B cell (primary cell): Measurements from ENCODE around the gene GNGT1. TPM values are rescaled to one million over a fixed set of nuclear protein-coding genes. Genes with fewer than 3 reads are reported as not detected.

ENCODE experiments used
- ATAC-seq: fragments of 200-7000 bp; cut with Tn5 transposase; one replicate; pipeline ENCODE4 v1.10.0; 2021; ENCODE audit warnings: low read depth, mild to moderate bottlenecking, moderate number of reproducible peaks, moderate library complexity
- CTCF ChIA-PET: fragments of 350-600 bp; sonication (Branson Sonifier 250); formaldehyde crosslinking; loops from one replicate; lab custom pipeline; 2021; ENCODE audit warnings: antibody characterized with exemption, inconsistent platforms; lab: Charles Lee
- POLR2A ChIA-PET: fragments of 350-600 bp; sonication (Branson Sonifier 250); formaldehyde crosslinking; loops from one replicate; lab custom pipeline; 2021; ENCODE audit warnings: antibody characterized with exemption; lab: Charles Lee
- DNase-seq: peaks from one replicate; pipeline ENCODE4 v3.0.0; 2013
- H2AFZ ChIP-seq: 2 replicates; pipeline ENCODE4 v1.6.1; 2012; ENCODE audit warnings: mild to moderate bottlenecking, low read depth, low read length; ENCODE audit not compliant: insufficient read depth, poor library complexity, severe bottlenecking
- H3K27ac ChIP-seq, 2 donors: 1 replicate in 1 of 2; 2 replicates in 1 of 2; pipeline ENCODE4 v1.5.1; 2012 to 2013; ENCODE audit warnings: low read length in 2 of 2, mild to moderate bottlenecking in 2 of 2, moderate library complexity in 1 of 2
- H3K27me3 ChIP-seq, 4 experiments: fragments of 200-600 bp in 1 of 4; sonication (generic) in 1 of 4; replicated peaks in 1 of 4; 1 replicate in 2 of 4; 2 replicates in 2 of 4; pipeline versions ENCODE4 v1.6.1 to v1.7.0; 2013 to 2016; ENCODE audit warnings: low read length in 3 of 4, mild to moderate bottlenecking in 2 of 4, mixed read lengths in 1 of 4, moderate library complexity in 1 of 4; ENCODE audit not compliant: insufficient read depth in 4 of 4, control insufficient read depth in 3 of 4; ENCODE audit errors: control extremely low read depth in 1 of 4
- H3K36me3 ChIP-seq, 2 experiments: replicated peaks in 1 of 2; 1 replicate in 1 of 2; 2 replicates in 1 of 2; pipeline versions ENCODE4 v1.6.1 to v1.7.1; 2013; ENCODE audit warnings: low read length in 1 of 2; ENCODE audit not compliant: insufficient read depth in 2 of 2, control insufficient read depth in 1 of 2; ENCODE audit errors: control extremely low read depth in 1 of 2, extremely low read depth in 1 of 2
- H3K4me1 ChIP-seq, 2 donors: fragments of 200-600 bp in 1 of 2; sonication (generic) in 1 of 2; 1 replicate in 1 of 2; 2 replicates in 1 of 2; pipeline versions ENCODE4 v1.5.1 to v1.6.1; 2013 to 2017; ENCODE audit warnings: low read length in 2 of 2; ENCODE audit not compliant: control insufficient read depth in 2 of 2, insufficient read depth in 2 of 2
- H3K4me2 ChIP-seq: replicated peaks from 2 replicates; pipeline ENCODE3; 2012; ENCODE audit warnings: mild to moderate bottlenecking, low read depth, low read length; ENCODE audit not compliant: poor library complexity, severe bottlenecking
- H3K4me3 ChIP-seq, 5 experiments: fragments of 200-600 bp in 1 of 5; sonication (generic) in 1 of 5; 1 replicate in 3 of 5; 2 replicates in 2 of 5; pipeline versions ENCODE4 v1.5.1 to v1.7.0; 2011 to 2016; ENCODE audit warnings: low read length in 4 of 5, mild to moderate bottlenecking in 4 of 5, low read depth in 2 of 5, control low read depth in 1 of 5, moderate library complexity in 1 of 5; ENCODE audit not compliant: insufficient read depth in 1 of 5; ENCODE audit errors: control extremely low read depth in 1 of 5, extremely low read depth in 1 of 5
- H3K79me2 ChIP-seq: fragments of 200-600 bp; sonication (generic); one replicate; pipeline ENCODE4 v1.6.0; 2016; ENCODE audit warnings: low read length; ENCODE audit not compliant: control insufficient read depth, insufficient read depth
- H3K9ac ChIP-seq: fragments of 200-600 bp; sonication (generic); 2 replicates; pipeline ENCODE4 v1.6.1; 2017; ENCODE audit warnings: mild to moderate bottlenecking, low read length, moderate library complexity
- H3K9me3 ChIP-seq, 3 donors: one replicate each; pipeline versions ENCODE4 v1.6.1 to v1.7.1; 2013; ENCODE audit warnings: low read length in 2 of 3; ENCODE audit not compliant: control insufficient read depth in 2 of 3, insufficient read depth in 1 of 3; ENCODE audit errors: control extremely low read depth in 1 of 3
- H4K20me1 ChIP-seq: 2 replicates; pipeline ENCODE4 v1.6.0; 2012; ENCODE audit warnings: mild to moderate bottlenecking, low read length; ENCODE audit not compliant: insufficient read depth, control insufficient read depth, poor library complexity, severe bottlenecking
- H3K27ac Mint-ChIP-seq: one replicate; pipeline ENCODE4 v1.8.0; 2021; ENCODE audit warnings: mixed read lengths
- H3K27me3 Mint-ChIP-seq: one replicate; pipeline ENCODE4 v1.8.0; 2021; ENCODE audit warnings: mixed read lengths
- H3K4me1 Mint-ChIP-seq: one replicate; pipeline ENCODE4 v1.8.0; 2021; ENCODE audit warnings: mixed read lengths
- H3K4me3 Mint-ChIP-seq: one replicate; pipeline ENCODE4 v1.8.0; 2021; ENCODE audit warnings: mixed read lengths
- H3K9me3 Mint-ChIP-seq: one replicate; pipeline ENCODE4 v1.8.0; 2022; ENCODE audit warnings: mixed read lengths; ENCODE audit not compliant: insufficient read depth
- EZH2 ChIP-seq: IDR thresholded peaks from 2 replicates; pipeline ENCODE4 v1.6.1; 2012; ENCODE audit warnings: borderline replicate concordance, low read depth, mild to moderate bottlenecking, moderate library complexity, low read length; ENCODE audit not compliant: insufficient read depth, poor library complexity, severe bottlenecking
- whole genome bisulfite sequencing: methylation state at CpG from one replicate; pipeline ENCODE4 v1.1.5; 2013; ENCODE audit warnings: missing lambda C conversion rate; ENCODE audit not compliant: insufficient coverage; 5-methylcytosine and 5-hydroxymethylcytosine counted together
- intact Hi-C: fragments of 100-400 bp; cut with micrococcal nuclease; formaldehyde crosslinking; loops from one replicate; pipeline ENCODE4 v1.10.0; 2022
- polyA minus RNA-seq: library from RNA; depleted of rRNA, polyadenylated mRNA; stranded (reverse); fragments of >200 nt; gene quantifications from 2 replicates; pipeline ENCODE4 v1.2.3, GENCODE V29; 2012
- polyA plus RNA-seq: library from polyadenylated mRNA; depleted of rRNA; stranded (reverse); fragments of >200 nt; gene quantifications from 2 replicates; pipeline ENCODE4 v1.2.3, GENCODE V29; 2012
- total RNA-seq, 2 donors: library from RNA; stranded (reverse); fragments of 120-200 nt in 1 of 2; gene quantifications; 1 replicate in 1 of 2; 2 replicates in 1 of 2; pipeline versions ENCODE4 v1.2.3 to v1.2.4, GENCODE V29; 2013 to 2022
- TF ChIP-seq, protein P1 (sequence below): fragments of 200-600 bp; IDR thresholded peaks from one replicate; pipeline ENCODE4 v1.8.0; 2022; ENCODE audit warnings: antibody characterized with exemption, mild to moderate bottlenecking

Gene GNGT1
- total RNA-seq (not detected in 2 replicates), polyA plus RNA-seq (not detected in 2 replicates), polyA minus RNA-seq (not detected in 2 replicates)
- total RNA-seq (2013), result not detected

- no peak within 1 kb of the TSS for H3K4me3 ChIP-seq
- ATAC-seq (no peak), DNase-seq (no peak)
- TF ChIP-seq, protein P1, sequence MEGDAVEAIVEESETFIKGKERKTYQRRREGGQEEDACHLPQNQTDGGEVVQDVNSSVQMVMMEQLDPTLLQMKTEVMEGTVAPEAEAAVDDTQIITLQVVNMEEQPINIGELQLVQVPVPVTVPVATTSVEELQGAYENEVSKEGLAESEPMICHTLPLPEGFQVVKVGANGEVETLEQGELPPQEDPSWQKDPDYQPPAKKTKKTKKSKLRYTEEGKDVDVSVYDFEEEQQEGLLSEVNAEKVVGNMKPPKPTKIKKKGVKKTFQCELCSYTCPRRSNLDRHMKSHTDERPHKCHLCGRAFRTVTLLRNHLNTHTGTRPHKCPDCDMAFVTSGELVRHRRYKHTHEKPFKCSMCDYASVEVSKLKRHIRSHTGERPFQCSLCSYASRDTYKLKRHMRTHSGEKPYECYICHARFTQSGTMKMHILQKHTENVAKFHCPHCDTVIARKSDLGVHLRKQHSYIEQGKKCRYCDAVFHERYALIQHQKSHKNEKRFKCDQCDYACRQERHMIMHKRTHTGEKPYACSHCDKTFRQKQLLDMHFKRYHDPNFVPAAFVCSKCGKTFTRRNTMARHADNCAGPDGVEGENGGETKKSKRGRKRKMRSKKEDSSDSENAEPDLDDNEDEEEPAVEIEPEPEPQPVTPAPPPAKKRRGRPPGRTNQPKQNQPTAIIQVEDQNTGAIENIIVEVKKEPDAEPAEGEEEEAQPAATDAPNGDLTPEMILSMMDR, result no peak
- no peak for TF ChIP-seq EZH2
- ChIA-PET POLR2A (no interaction called here), CTCF (interaction anchor here (0.6 to 2.0 kb wide), 4 partner anchors 181 to 358 kb away, joined by 3 to 7 read pairs (median 4); no protein-coding TSS in a partner anchor)
- no peak within 1 kb of the TSS for H2AFZ ChIP-seq
- H3K79me2 ChIP-seq, result no peaks in the 10 kb centered on the region
- no CpG with 5 or more reads among the region's 3 CpGs for WGBS
- Mint-ChIP-seq H3K27me3 (peaks cover 7% of the 10 kb centered on the region), H3K4me1 (no peaks in the 10 kb centered on the region), H3K27ac (no peak within 1 kb of the TSS), H3K4me3 (no peak within 1 kb of the TSS), H3K9me3 (no peaks in the 10 kb centered on the region)
- H3K9ac ChIP-seq, result no peak within 1 kb of the TSS
- H3K4me2 ChIP-seq, result no peak within 1 kb of the TSS
- no peaks in the 10 kb centered on the region for H3K27me3 ChIP-seq
- H3K9me3 ChIP-seq, result no peaks in the 10 kb centered on the region
- no peaks in the 10 kb centered on the region for H4K20me1 ChIP-seq
- H3K27ac ChIP-seq, result no peak within 1 kb of the TSS
- no peaks in the 10 kb centered on the region for H3K4me1 ChIP-seq
- intact Hi-C loops, result no loop called here
- H3K36me3 ChIP-seq, result no peaks in the 10 kb centered on the region
These were observed at the start of gene GNGT1 for GRCh38 chr7:93906267-93906666. TSS of gene GNGT1 (plus strand) at chr7:93906567. CDS start at chr7:93906747, 180 bp downstream.

DNA sequence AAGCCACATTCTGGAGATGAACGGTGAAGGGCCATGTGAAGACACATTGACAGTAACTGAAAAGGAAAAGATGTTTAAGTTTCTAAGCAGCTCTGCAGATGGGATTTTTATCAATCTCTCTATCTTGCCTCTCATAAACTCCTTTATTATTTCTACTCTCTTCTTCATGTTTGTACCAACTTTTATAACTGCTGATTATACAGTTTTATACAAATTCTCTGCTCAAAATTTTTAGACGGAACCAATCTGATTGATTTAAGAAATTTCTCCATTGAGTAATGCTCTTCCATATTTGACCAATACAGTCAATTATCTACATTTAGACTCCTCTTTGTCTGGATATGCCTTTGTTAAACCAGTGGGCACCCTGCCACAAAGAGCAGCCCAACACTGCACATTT, 47.5 kb upstream of the GNGT1 start:
- H3K9me3 ChIP-seq, result no peaks in the 10 kb centered on the region
- no peak overlapping the region for H3K27ac ChIP-seq
- H3K79me2 ChIP-seq, result no peaks in the 10 kb centered on the region
- H3K9me3 Mint-ChIP-seq, result no peaks in the 10 kb centered on the region
- ChIA-PET CTCF (no interaction called here), POLR2A (no interaction called here)
- no peak overlapping the region for H3K4me3 Mint-ChIP-seq
- ATAC-seq, result no peak
- peaks cover 16% of the 10 kb centered on the region for H3K27me3 Mint-ChIP-seq
- no peaks in the 10 kb centered on the region for H3K36me3 ChIP-seq
- no peak for DNase-seq
- H3K9ac ChIP-seq, result no peak overlapping the region
- H3K4me3 ChIP-seq, result no peak overlapping the region
- no peaks in the 10 kb centered on the region for H3K4me1 ChIP-seq
- H2AFZ ChIP-seq, result no peak overlapping the region
- H4K20me1 ChIP-seq, result no peaks in the 10 kb centered on the region
- 100% methylated on average over 1 of the region's 2 CpGs for WGBS
- H3K27me3 ChIP-seq, result no peaks in the 10 kb centered on the region
- intact Hi-C loops, result no loop called here
- no peak overlapping the region for H3K4me2 ChIP-seq
- H3K4me1 Mint-ChIP-seq, result no peaks in the 10 kb centered on the region
- TF ChIP-seq EZH2, result no peak
- TF ChIP-seq, protein P1, result no peak
- no peak overlapping the region for H3K27ac Mint-ChIP-seq
